BJ (cell line): ENCODE data around the gene EFHC1. TPM values are rescaled to one million over a fixed set of nuclear protein-coding genes. Genes with fewer than 3 reads are reported as not detected.

Experiments
- CTCF ChIA-PET: fragments of 350-600 bp; formaldehyde crosslinking; extraction: SDS; loops from one replicate; lab custom pipeline; 2021; ENCODE audit warnings: antibody characterized with exemption, inconsistent platforms; lab: Yijun Ruan, JAX
- POLR2A ChIA-PET: fragments of 300-600 bp; sonication (Branson Sonifier 250); formaldehyde crosslinking; extraction: SDS; loops from one replicate; lab custom pipeline; 2021; ENCODE audit warnings: antibody characterized with exemption; lab: Charles Lee
- DNase-seq: peaks from one replicate; pipeline ENCODE4 v3.0.0-alpha.2; 2011; ENCODE audit warnings: low read depth
- H3K27me3 ChIP-seq: 2 replicates; pipeline ENCODE4 v1.6.0; 2011; ENCODE audit warnings: low read length; ENCODE audit not compliant: control insufficient read depth, insufficient read depth
- H3K36me3 ChIP-seq: 2 replicates; pipeline ENCODE4 v1.5.1; 2011; ENCODE audit warnings: low read length; ENCODE audit not compliant: control insufficient read depth, insufficient read depth
- H3K4me3 ChIP-seq: 2 replicates; pipeline ENCODE4 v1.5.1; 2011; ENCODE audit warnings: low read depth, mild to moderate bottlenecking, control low read depth, low read length
- polyA plus RNA-seq: library from polyadenylated mRNA; depleted of rRNA; stranded (reverse); fragments of >200 nt; gene quantifications from 2 replicates; pipeline ENCODE4 v1.2.3, GENCODE V29; 2011
- TF ChIP-seq, protein P1 (sequence below): IDR thresholded peaks from 2 replicates; pipeline ENCODE4 v1.5.1; 2011; ENCODE audit warnings: low read depth, mild to moderate bottlenecking, control low read depth, inconsistent platforms, low read length, moderate library complexity; ENCODE audit not compliant: insufficient read depth

The EFHC1 gene
- polyA plus RNA-seq, 1 experiment, result 16.6 TPM

DNA sequence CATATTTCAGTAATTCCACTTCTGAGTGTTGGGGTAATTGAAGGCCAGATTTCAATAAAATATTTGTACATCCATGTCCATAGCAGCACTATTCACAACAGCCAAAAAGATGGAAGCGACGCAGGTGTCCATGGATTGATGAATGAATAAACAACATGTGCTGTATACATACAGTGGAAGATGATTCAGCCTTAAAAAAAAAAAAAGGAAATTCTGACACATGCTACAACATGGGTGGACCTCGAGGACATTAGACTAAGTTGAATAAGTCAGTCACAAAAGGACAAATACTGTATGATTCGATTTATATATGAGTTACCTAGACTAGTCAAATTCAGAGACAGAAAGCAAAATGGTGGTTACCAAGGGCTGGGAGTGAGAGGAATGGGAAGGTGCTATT is 99.5 kb downstream of the EFHC1 start:
- ChIA-PET CTCF (no interaction called here), POLR2A (no interaction called here)
- Histone ChIP-seq H3K27me3 (no peaks in the 10 kb centered on the region), H3K36me3 (peaks cover 5% of the 10 kb centered on the region), H3K4me3 (no peak overlapping the region)
- DNase-seq, result no peak
- TF ChIP-seq, protein P1, sequence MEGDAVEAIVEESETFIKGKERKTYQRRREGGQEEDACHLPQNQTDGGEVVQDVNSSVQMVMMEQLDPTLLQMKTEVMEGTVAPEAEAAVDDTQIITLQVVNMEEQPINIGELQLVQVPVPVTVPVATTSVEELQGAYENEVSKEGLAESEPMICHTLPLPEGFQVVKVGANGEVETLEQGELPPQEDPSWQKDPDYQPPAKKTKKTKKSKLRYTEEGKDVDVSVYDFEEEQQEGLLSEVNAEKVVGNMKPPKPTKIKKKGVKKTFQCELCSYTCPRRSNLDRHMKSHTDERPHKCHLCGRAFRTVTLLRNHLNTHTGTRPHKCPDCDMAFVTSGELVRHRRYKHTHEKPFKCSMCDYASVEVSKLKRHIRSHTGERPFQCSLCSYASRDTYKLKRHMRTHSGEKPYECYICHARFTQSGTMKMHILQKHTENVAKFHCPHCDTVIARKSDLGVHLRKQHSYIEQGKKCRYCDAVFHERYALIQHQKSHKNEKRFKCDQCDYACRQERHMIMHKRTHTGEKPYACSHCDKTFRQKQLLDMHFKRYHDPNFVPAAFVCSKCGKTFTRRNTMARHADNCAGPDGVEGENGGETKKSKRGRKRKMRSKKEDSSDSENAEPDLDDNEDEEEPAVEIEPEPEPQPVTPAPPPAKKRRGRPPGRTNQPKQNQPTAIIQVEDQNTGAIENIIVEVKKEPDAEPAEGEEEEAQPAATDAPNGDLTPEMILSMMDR, result no peak

DNA sequence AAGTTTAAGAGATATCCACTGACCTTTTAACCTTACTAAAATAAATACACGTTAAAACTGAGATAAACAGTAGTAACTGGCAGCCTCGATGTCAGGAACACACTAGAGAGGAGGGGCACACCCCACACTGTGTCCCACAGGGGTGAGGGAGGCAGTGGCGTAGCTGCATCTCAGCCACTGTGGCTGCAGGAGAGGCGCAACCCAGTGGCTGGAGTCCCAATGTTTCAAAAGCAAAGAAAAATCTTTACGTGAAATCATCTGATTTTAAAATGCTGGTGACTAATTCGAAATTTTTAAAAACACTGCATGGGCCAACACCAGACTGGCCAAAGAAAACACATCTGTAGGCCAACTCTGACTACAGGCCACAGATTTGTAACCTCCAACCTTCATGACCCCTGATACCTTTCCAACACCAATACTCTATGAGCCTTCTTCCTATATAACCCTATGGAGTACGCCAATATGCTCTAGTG is 102.0 kb downstream of the EFHC1 start:
- no peak overlapping the region for H3K4me3 ChIP-seq
- TF ChIP-seq, protein P1, result no peak
- ChIA-PET CTCF (interaction anchor here (0.5 to 1.8 kb wide), 3 partner anchors 14 to 130 kb away, joined by 3 to 8 read pairs (median 3); no protein-coding TSS in a partner anchor), POLR2A (no interaction called here)
- no peak for DNase-seq
- H3K36me3 ChIP-seq, result peaks cover 2% of the 10 kb centered on the region; the same call in 1 of the 2 replicates
- H3K27me3 ChIP-seq, result no peaks in the 10 kb centered on the region

DNA sequence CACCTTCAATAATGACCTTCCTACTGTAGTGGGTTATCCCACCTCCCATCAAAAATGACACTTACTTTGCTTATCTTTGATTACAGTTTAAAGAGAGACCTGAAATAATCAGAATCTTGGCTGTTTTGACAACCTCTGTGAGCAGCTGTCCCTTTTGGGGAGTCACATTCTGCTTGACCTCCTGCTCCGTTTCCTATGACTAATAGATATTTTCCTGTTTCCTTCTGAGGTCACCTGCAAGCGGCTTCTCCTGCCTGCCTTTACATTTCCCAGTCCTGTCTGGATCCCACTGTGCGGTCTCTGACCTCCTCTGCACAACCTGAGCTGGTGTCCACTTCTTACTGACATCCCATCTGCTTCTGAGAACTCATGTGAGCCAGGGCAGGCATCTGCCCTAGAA is 102.5 kb downstream of the EFHC1 start:
- TF ChIP-seq, protein P1, result no peak
- CTCF ChIA-PET, result interaction anchor here (0.5 to 1.8 kb wide), 5 partner anchors 14 to 130 kb away, joined by 3 to 8 read pairs (median 3); no protein-coding TSS in a partner anchor
- DNase-seq, result no peak
- H3K36me3 ChIP-seq, result peaks cover 2% of the 10 kb centered on the region; the same call in 1 of the 2 replicates
- no peaks in the 10 kb centered on the region for H3K27me3 ChIP-seq
- H3K4me3 ChIP-seq, result no peak overlapping the region
- POLR2A ChIA-PET, result no interaction called here

DNA sequence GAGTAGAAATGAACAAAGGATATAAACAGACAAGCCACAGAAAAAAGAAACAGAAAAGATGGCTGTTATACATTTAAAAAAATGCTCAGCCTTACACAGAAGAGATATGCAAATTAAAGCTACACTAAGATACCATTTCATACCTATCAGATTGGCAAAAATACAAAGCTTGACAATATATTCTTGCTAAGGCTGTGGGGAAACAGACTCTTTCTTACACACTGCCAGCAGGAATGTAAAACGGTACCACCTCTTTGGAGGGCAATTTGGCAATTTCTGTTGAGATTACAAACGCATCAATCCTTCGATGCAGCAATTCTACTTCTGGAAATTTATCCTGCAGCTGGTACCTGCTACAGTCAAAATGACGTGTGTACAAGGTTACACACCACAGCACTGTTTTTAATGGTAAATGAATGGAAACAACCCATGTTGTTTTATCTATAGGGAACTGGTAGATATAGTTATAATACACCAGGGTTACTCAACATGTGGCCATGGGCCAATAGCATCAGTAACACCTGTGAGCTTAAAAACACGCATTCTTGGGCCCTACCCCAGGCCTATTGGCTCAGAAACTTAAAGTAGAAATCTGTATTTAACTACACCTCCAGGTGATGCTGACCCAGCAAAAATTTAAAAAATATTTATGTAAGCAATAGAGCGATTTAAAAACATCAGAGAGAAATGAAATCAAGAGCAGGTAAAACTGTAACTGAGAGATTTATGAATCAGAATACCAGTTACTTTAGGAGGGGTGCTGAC is 103.4 kb downstream of the EFHC1 start:
- no peak for DNase-seq
- Histone ChIP-seq H3K36me3 (peaks cover 2% of the 10 kb centered on the region), H3K4me3 (no peak overlapping the region), H3K27me3 (no peaks in the 10 kb centered on the region)
- ChIA-PET CTCF (interaction anchor here (0.7 to 1.8 kb wide), 5 partner anchors 12 to 119 kb away, joined by 3 to 5 read pairs (median 4); no protein-coding TSS in a partner anchor), POLR2A (no interaction called here)
- TF ChIP-seq, protein P1, result no peak

DNA sequence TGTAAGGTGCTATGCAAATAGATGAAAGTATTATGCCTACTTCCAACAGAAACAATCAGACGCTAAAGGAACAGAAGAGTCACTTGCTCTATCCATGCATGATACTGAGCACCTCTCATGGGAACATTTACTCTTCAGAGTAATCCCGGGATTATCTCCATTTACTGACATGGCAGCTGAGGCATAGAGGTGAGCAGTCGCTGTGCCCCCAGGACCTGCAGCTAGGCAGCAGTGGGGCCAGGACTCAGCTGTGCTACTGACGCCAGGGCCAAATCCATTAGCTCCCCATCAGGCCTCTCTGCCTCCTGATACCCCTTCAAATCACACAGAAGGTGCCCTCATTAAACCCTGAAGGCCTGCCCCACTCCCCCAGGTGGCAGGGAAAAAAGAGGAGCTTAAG is 104.8 kb downstream of the EFHC1 start:
- H3K36me3 ChIP-seq, result peaks cover 2% of the 10 kb centered on the region
- ChIA-PET CTCF (interaction anchor here (1.1 to 1.8 kb wide), 3 partner anchors 11 to 128 kb away, joined by 3 to 5 read pairs (median 4); no protein-coding TSS in a partner anchor), POLR2A (no interaction called here)
- no peaks in the 10 kb centered on the region for H3K27me3 ChIP-seq
- H3K4me3 ChIP-seq, result no peak overlapping the region
- no peak for DNase-seq
- TF ChIP-seq, protein P1, result no peak
